HG03342 (cell line): ENCODE data around the gene C5AR2.
A peak's percentile ranks its signal among the peaks of the same experiment; 100 is the strongest.
"Not testable (repeated sequence)": the region's sequence is repeated elsewhere in the genome, so short reads cannot be mapped to it uniquely, and the experiment has no call there.

ENCODE experiments used
- ATAC-seq: cut with Tn5 transposase; IDR thresholded peaks from one replicate; pipeline ENCODE4 v1.9.1; 2021; ENCODE audit warnings: mild to moderate bottlenecking, moderate library complexity; ENCODE audit not compliant: unreplicated experiment

The C5AR2 gene

GRCh38 chr19:47323409-47323808 is 8.6 kb upstream of the C5AR2 start:
- no peak for ATAC-seq

- no peak for ATAC-seq
Observed at GRCh38 chr19:47323872-47324271, 8.1 kb upstream of the C5AR2 start.

GRCh38 chr19:47324502-47324901 is 7.5 kb upstream of the C5AR2 start:
- no peak for ATAC-seq

- ATAC-seq = no peak
Observed at GRCh38 chr19:47330466-47330869, 1.5 kb upstream of the C5AR2 start.

- ATAC-seq = no peak
Observed at GRCh38 chr19:47331490-47331889, 485 bp upstream of the C5AR2 start.

- not testable (repeated sequence) for ATAC-seq
Observed at GRCh38 chr19:47336765-47337718, 5.1 kb downstream of the C5AR2 start.

GRCh38 chr19:47339196-47339880 is 7.4 kb downstream of the C5AR2 start:
- ATAC-seq = no peak

GRCh38 chr19:47340477-47341208 is 8.7 kb downstream of the C5AR2 start:
- no peak for ATAC-seq

GRCh38 chr19:47341734-47342133 is 9.8 kb downstream of the C5AR2 start:
- ATAC-seq = no peak

- ATAC-seq = no peak
Observed at GRCh38 chr19:47343194-47343802, 11.3 kb downstream of the C5AR2 start.

GRCh38 chr19:47344425-47344824 is 12.4 kb downstream of the C5AR2 start:
- ATAC-seq = no peak

- not testable (repeated sequence) for ATAC-seq
Observed at GRCh38 chr19:47346024-47346423, 14.0 kb downstream of the C5AR2 start.

GRCh38 chr19:47348819-47349795 is 17.1 kb downstream of the C5AR2 start, which contains the start of gene DHX34:
Gene DHX34 (plus strand): TSS chr19:47349315. CDS start chr19:47353031, 3,716 bp downstream.
- ATAC-seq = peak; percentile 97

GRCh38 chr19:47350630-47351029 is 18.7 kb downstream of the C5AR2 start:
- ATAC-seq = no peak

- ATAC-seq = no peak
Observed at GRCh38 chr19:47351548-47351947, 19.6 kb downstream of the C5AR2 start.

GRCh38 chr19:47352095-47352494 is 20.1 kb downstream of the C5AR2 start:
- no peak for ATAC-seq

- ATAC-seq = no peak
Observed at GRCh38 chr19:47353307-47353712, 21.3 kb downstream of the C5AR2 start.

- ATAC-seq = no peak
Observed at GRCh38 chr19:47356900-47357299, 24.9 kb downstream of the C5AR2 start.

- no peak for ATAC-seq
Observed at GRCh38 chr19:47357788-47358680, 26.1 kb downstream of the C5AR2 start.
